Activated T-cell treated with anti-CD3 and anti-CD28 coated beads, Interleukin-2, amount 50 U/mL, for 48 hours (primary cell): ENCODE measurements around the gene VAT1L.
A peak's percentile ranks its signal among the peaks of the same experiment; 100 is the strongest.
"Not testable (repeated sequence)": the region's sequence is repeated elsewhere in the genome, so short reads cannot be mapped to it uniquely, and the experiment has no call there.

Source experiments
- DNase-seq, 2 experiments: peaks; one replicate each; pipeline ENCODE4 v3.0.0-alpha.2; 2020

VAT1L gene

GRCh38 chr16:77963185-77964044, 175.1 kb downstream of the VAT1L start:
- DNase-seq = no peak

GRCh38 chr16:77965346-77965745, 177.0 kb downstream of the VAT1L start:
- DNase-seq = no peak

GRCh38 chr16:77967054-77967904, 178.9 kb downstream of the VAT1L start:
- no peak for DNase-seq

GRCh38 chr16:77969861-77970260, 181.5 kb downstream of the VAT1L start:
- DNase-seq = no peak

GRCh38 chr16:77970371-77970770, 182.0 kb downstream of the VAT1L start:
- no peak for DNase-seq

- DNase-seq = peak; percentile 81
Measured at GRCh38 chr16:77971306-77972061, 183.1 kb downstream of the VAT1L start.

- no peak for DNase-seq
Measured at GRCh38 chr16:77972062-77972392, 183.7 kb downstream of the VAT1L start.

- DNase-seq = no peak
Measured at GRCh38 chr16:77974883-77975282, 186.5 kb downstream of the VAT1L start.

- no peak for DNase-seq
Measured at GRCh38 chr16:77975942-77976341, 187.6 kb downstream of the VAT1L start.

- DNase-seq = no peak
Measured at GRCh38 chr16:77977339-77977738, 189.0 kb downstream of the VAT1L start.

GRCh38 chr16:77985111-77985510, 196.7 kb downstream of the VAT1L start:
- no peak for DNase-seq

- no peak for DNase-seq
Measured at GRCh38 chr16:77986011-77986740, 197.8 kb downstream of the VAT1L start.

- DNase-seq = no peak
Measured at GRCh38 chr16:77987810-77988209, 199.4 kb downstream of the VAT1L start.

GRCh38 chr16:77989846-77990245, 201.5 kb downstream of the VAT1L start:
- DNase-seq = no peak

- DNase-seq = no peak
Measured at GRCh38 chr16:77991701-77992100, 203.3 kb downstream of the VAT1L start.

GRCh38 chr16:77992381-77992780, 204.0 kb downstream of the VAT1L start:
- DNase-seq = not testable (repeated sequence)

- DNase-seq = no peak
Measured at GRCh38 chr16:77993111-77993985, 205.0 kb downstream of the VAT1L start.

- no peak for DNase-seq
Measured at GRCh38 chr16:77995843-77996455, 207.6 kb downstream of the VAT1L start.

GRCh38 chr16:77998350-77999023, 210.1 kb downstream of the VAT1L start:
- no peak for DNase-seq

- DNase-seq = no peak
Measured at GRCh38 chr16:78001451-78002025, 213.2 kb downstream of the VAT1L start.
